ENCODE measurements around the gene IMMP2L.

Gene IMMP2L

GRCh38 chr7:111012799-111013675, 549.3 kb downstream of the IMMP2L start:
- DNase-seq: peak; percentile 42

- peak; percentile 60 for DNase-seq
Observed at GRCh38 chr7:111012149-111012548, 550.1 kb downstream of the IMMP2L start.

- DNase-seq: no peak
Observed at GRCh38 chr7:111011520-111011919, 550.8 kb downstream of the IMMP2L start.

GRCh38 chr7:111010798-111011197, 551.5 kb downstream of the IMMP2L start:
- no peak for DNase-seq

GRCh38 chr7:111009526-111010040, 552.7 kb downstream of the IMMP2L start:
- peak; percentile 64 for DNase-seq

- DNase-seq: no peak
Observed at GRCh38 chr7:111006691-111007090, 555.6 kb downstream of the IMMP2L start.

GRCh38 chr7:111006040-111006439, 556.3 kb downstream of the IMMP2L start:
- no peak for DNase-seq

- no peak for DNase-seq
Observed at GRCh38 chr7:111005445-111005844, 556.8 kb downstream of the IMMP2L start.

GRCh38 chr7:111004310-111004901, 557.9 kb downstream of the IMMP2L start:
- no peak for DNase-seq

GRCh38 chr7:111003883-111004282, 558.4 kb downstream of the IMMP2L start:
- DNase-seq: no peak

- DNase-seq: no peak
Observed at GRCh38 chr7:110994028-110994967, 568.0 kb downstream of the IMMP2L start.

GRCh38 chr7:110988890-110989501, 573.3 kb downstream of the IMMP2L start:
- no peak for DNase-seq

- DNase-seq: no peak
Observed at GRCh38 chr7:110988348-110988747, 573.9 kb downstream of the IMMP2L start.

- DNase-seq: no peak
Observed at GRCh38 chr7:110987127-110987693, 575.1 kb downstream of the IMMP2L start.

- no peak for DNase-seq
Observed at GRCh38 chr7:110983822-110984456, 578.4 kb downstream of the IMMP2L start.

- DNase-seq: no peak
Observed at GRCh38 chr7:110977127-110977737, 585.1 kb downstream of the IMMP2L start.

- no peak for DNase-seq
Observed at GRCh38 chr7:110975486-110975885, 586.8 kb downstream of the IMMP2L start.

- DNase-seq: no peak
Observed at GRCh38 chr7:110974441-110974840, 587.9 kb downstream of the IMMP2L start.

GRCh38 chr7:110973196-110973990, 588.9 kb downstream of the IMMP2L start:
- DNase-seq: no peak

- no peak for DNase-seq
Observed at GRCh38 chr7:110964775-110965174, 597.5 kb downstream of the IMMP2L start.

All from inflammatory macrophage treated with lipopolysaccharide for 4 hours (primary cell).